Vagina (tissue), 2 donors: ENCODE measurements around the gene BSCL2.

Experiments
- POLR2A ChIP-seq, 2 donors: fragments of 450-650 bp; IDR thresholded peaks; one replicate each; pipeline ENCODE4 v1.6.1; 2017; ENCODE audit warnings: antibody characterized with exemption in 2 of 2, mild to moderate bottlenecking in 2 of 2, moderate library complexity in 2 of 2
- POLR2AphosphoS5 ChIP-seq, 2 donors: sonication (generic); formaldehyde crosslinking; IDR thresholded peaks; one replicate each; pipeline ENCODE4 v1.9.0; 2017; ENCODE audit warnings: antibody characterized with exemption in 2 of 2, mild to moderate bottlenecking in 2 of 2, low read depth in 1 of 2; ENCODE audit not compliant: insufficient read depth in 1 of 2
- TF ChIP-seq, protein P1 (sequence below), 3 experiments: fragments of 450-650 bp in 2 of 3; fragments of 200-600 bp in 1 of 3; sonication (generic) in 1 of 3; IDR thresholded peaks; one replicate each; pipeline ENCODE4 v1.5.1; 2017 to 2019; ENCODE audit warnings: antibody characterized with exemption in 3 of 3, mild to moderate bottlenecking in 2 of 3, moderate library complexity in 2 of 3

DNA sequence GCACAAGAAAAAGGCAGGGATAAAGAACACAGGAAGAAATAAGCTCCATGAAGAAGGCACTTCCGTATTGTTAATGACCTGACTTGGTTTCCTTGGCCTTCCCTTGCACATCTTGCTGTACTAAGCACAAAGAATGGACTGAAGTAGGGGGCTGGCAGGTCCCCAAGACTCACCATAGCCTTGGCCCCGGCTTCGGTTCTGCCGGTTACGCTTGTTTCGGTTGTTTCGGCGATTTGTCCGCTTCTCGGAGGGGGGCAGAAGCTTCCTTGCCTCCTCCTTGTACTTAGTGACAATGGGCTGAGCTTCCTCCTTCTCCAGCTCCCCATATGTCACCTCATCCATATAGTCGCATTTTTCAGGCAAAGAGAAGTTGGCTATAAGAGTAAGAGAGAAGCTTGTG, 9.6 kb upstream of the BSCL2 start:
- TF ChIP-seq, protein P1, sequence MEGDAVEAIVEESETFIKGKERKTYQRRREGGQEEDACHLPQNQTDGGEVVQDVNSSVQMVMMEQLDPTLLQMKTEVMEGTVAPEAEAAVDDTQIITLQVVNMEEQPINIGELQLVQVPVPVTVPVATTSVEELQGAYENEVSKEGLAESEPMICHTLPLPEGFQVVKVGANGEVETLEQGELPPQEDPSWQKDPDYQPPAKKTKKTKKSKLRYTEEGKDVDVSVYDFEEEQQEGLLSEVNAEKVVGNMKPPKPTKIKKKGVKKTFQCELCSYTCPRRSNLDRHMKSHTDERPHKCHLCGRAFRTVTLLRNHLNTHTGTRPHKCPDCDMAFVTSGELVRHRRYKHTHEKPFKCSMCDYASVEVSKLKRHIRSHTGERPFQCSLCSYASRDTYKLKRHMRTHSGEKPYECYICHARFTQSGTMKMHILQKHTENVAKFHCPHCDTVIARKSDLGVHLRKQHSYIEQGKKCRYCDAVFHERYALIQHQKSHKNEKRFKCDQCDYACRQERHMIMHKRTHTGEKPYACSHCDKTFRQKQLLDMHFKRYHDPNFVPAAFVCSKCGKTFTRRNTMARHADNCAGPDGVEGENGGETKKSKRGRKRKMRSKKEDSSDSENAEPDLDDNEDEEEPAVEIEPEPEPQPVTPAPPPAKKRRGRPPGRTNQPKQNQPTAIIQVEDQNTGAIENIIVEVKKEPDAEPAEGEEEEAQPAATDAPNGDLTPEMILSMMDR (IDR thresholded peaks at IDR 0.05) = no peak
- TF ChIP-seq POLR2A (IDR thresholded peaks at IDR 0.05) (no peak), POLR2AphosphoS5 (IDR thresholded peaks at IDR 0.05; ENCODE audit: insufficient read depth in 1 of 2, low read depth in 1 of 2) (no peak)
